ENCODE results near the gene SMAP1.

GRCh38 chr6:70669133-70669532 is 1.4 kb downstream of the SMAP1 start:
- no peak for TF ChIP-seq CTCF (IDR thresholded peaks at IDR 0.05)
- TF ChIP-seq POLR2A (IDR thresholded peaks at IDR 0.05), result no peak

Measured in thyroid gland (tissue), 4 donors.